Hepatocyte (in vitro differentiated cells): ENCODE data around the gene SHOC1.

Source experiments
- CTCF ChIP-seq: fragments of 200-600 bp; sonication (generic); IDR thresholded peaks from 2 replicates; pipeline ENCODE4 v1.5.1; 2016; ENCODE audit warnings: antibody characterized with exemption, mild to moderate bottlenecking; ENCODE audit not compliant: poor library complexity
- EZH2 ChIP-seq: fragments of 200-600 bp; sonication (generic); IDR thresholded peaks from 2 replicates; pipeline ENCODE4 v1.6.1; 2016; ENCODE audit warnings: antibody characterized with exemption, mild to moderate bottlenecking, borderline replicate concordance
- EZH2phosphoT487 ChIP-seq: fragments of 200-600 bp; sonication (generic); IDR thresholded peaks from one replicate; pipeline ENCODE4 v1.6.1; 2018; ENCODE audit warnings: antibody characterized with exemption, mild to moderate bottlenecking, low read depth, moderate library complexity; ENCODE audit not compliant: unreplicated experiment, severe bottlenecking

GRCh38 chr9:111843971-111844370, 49.2 kb upstream of the SHOC1 start:
- TF ChIP-seq CTCF, result no peak
- TF ChIP-seq EZH2, result no peak
- no peak for TF ChIP-seq EZH2phosphoT487
